GM19023 (cell line): ENCODE data around the gene CCN2.
"Not testable (repeated sequence)": the region's sequence is repeated elsewhere in the genome, so short reads cannot be mapped to it uniquely, and the experiment has no call there.

Experiments used
- ATAC-seq: cut with Tn5 transposase; IDR thresholded peaks from one replicate; pipeline ENCODE4 v1.9.1; 2021; ENCODE audit warnings: mild to moderate bottlenecking, moderate library complexity; ENCODE audit not compliant: unreplicated experiment

CCN2 gene

DNA sequence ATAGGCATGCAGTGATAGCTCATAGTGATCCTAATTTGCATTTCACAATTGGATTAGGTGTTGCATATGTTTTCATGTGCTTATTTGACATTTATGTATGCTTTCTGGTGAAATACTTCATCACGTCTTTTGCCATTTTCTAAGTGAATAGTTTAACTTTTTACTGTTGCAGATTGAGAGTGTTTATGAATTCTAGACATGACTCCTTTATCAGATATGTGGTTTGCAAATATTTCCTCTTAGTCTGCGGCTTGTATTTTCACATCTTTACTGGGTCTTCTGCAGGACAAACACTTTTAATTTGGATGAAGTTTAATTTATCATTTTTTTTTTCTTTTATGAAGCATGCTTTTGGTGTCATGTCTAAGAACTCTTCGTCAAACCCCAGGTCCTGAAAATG, 39.2 kb downstream of the CCN2 start:
- ATAC-seq: no peak

DNA sequence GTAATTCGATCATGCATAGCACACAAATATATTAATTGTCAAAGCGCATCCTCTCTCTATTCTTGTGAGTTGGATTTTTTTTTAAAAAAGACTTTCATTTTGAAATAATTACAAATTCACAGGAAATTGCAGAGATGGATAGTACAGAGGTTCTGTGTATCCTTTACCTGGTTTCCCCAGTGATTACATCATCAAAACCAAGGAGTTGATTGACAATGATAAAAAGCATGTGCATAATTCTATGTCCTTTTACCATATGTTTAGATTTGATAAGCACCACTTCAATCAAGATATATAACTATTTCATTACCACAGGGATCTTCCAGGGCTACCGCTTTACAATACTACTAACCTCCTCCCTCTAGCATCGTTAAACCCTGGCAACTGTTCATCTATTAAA, 40.2 kb downstream of the CCN2 start:
- ATAC-seq: no peak

DNA sequence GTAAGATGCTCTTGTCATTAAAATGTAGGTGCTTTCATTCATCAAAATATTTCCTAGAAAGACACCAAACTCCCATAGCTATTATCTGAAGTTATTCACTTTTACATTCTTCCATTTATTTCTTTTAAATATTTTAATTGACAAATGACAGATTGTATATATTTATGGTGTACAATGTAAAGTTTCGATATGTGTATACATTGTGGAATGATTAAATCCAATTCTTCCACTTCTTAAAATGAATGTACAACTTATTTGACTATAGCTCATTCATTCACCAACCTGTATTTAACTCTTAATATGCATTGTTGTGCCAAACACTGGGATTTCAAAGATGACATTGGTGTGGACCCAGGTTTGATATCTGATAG, 41.0 kb downstream of the CCN2 start:
- ATAC-seq: no peak

DNA sequence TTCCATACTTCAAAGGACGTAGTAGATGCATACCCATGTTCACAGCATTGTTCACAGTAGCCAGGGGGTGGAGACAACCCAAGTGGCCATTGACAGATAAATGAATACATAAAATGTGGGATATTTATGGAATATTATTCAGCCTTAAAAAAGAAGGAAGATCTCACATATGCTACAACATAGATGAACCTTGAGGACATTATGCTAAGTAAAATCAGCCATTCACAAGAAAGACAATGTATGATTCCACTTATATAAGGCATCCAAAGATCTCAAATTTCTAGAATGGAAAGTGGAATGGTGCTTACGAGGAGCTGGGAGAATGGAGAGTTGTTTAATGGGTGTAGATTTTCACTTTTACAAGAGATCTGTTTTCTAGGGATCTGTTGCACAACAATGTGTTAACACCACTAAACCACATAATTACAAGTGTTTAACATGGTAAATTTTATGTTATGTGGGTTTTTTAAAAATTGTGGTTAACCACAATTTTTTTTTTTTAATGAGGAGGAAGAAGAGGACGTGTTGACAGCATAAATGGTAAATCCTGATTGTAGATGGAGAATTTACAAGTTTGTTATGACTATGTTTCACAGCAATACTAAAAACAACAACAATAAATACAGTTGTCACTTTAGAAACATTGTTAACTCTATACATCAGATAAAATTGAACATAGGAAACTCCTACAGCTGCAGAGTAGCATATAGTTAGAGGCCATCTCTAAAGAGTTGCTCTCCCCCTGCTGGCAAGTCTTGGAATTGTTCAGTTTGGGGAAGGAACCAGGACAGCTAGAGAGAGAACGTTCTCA, 41.6 kb downstream of the CCN2 start:
- peak; percentile 99 for ATAC-seq

DNA sequence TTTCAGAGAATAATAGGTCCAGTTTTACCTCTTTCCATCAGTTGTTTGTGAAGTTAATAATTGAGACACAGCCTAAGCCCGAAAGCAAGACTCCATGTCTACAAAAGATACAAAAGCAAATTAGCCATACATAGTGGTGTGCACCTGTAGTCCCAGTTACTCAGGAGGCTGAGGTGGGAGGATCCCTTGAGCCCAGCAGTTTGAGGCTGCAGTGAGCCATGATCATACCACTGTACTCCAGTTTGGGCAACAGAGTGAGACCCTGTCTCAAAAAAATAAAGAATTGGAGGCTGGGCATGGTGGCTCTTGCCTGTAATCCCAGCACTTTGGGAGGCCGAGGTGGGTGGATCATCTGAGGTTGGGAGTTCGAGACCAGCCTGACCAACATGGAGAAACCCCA, 42.4 kb downstream of the CCN2 start:
- not testable (repeated sequence) for ATAC-seq

DNA sequence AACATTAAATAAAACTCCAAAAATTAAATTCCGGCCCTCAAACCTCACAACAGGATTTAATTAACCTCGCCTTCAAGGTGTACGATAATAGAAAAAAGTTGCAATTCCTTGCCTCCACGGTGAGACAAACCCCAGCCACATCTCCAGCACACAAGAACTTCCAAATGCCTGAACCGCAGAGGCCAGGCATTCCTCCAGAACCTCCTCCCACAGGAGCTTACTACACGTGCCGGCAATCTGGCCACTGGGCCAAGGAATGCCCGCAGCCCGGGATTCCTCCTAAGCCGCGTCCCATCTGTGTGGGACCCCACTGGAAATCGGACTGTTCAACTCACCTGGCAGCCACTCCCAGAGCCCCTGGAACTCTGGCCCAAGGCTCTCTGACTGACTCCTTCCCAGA, 47.4 kb downstream of the CCN2 start:
- not testable (repeated sequence) for ATAC-seq

DNA sequence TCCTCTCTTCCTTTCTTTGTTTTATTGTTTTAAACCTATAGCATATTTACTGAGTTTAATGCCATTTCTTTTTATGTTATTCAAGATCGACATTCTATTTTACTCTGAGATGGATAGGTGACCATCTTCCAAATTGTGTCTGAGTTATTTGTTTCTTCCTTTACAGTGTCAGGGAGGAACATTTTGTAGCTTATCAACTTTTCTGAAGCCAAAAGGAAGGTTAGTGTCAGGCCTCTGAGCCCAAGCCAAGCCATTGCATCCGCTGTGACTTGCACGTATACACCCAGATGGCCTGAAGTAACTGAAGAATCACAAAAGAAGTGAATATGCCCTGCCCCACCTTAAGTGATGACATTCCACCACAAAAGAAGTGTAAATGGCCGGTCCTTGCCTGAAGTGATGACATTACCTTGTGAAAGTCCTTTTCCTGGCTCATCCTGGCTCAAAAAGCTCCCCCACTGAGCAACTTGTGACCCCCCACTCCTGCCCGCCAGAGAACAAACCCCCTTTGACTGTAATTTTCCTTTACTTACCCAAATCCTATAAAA, 49.8 kb downstream of the CCN2 start:
- ATAC-seq: not testable (repeated sequence)

DNA sequence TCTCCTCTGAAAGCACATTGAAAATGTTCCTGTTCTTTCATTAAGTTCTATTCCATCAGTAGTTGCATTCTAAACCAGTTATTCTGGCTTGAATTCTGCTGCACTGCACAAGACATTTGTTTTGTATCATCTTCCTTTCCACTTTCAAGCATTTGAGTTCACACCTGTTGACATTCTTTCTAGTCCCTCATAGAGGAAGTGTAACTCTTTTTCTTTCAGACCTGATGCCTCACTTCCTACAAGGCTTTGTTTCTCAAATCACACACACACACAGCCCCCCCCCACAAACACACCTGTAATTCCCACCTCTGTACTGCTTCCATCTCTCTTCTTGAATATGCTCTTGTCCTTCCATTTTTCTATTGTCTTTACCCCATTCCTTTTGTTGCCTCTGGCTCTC, 50.9 kb downstream of the CCN2 start:
- no peak for ATAC-seq

DNA sequence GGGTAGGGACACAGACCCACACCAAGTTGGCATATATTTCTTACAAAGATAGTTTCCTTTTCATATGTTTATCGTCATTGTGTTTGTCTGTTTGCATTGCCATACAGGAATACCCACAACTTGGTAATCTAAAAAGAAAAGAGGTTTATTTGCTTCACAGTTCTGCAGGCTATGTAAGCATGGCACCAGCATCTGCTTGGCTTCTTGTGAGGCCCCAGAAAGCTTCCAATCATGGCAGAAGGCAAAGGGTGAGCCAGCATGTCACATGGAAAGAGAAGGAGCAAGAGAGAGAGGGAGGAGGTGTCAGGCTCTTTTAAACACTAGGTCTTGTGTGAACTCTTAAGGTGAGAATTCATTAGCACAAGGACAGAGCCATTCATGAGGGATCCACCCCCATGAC, 52.5 kb downstream of the CCN2 start:
- no peak for ATAC-seq
